Peyer's patch (tissue), 4 donors: Measurements from ENCODE around the gene SPIB. TPM values are rescaled to one million over a fixed set of nuclear protein-coding genes. Genes with fewer than 3 reads are reported as not detected.
"Not testable (repeated sequence)": the region's sequence is repeated elsewhere in the genome, so short reads cannot be mapped to it uniquely, and the experiment has no call there.

Source experiments
- DNase-seq, 3 donors: peaks; one replicate each; pipeline ENCODE4 v3.0.0-alpha.2; 2017 to 2019
- H3K27ac ChIP-seq, 4 donors: fragments of 200-600 bp; sonication (generic); one replicate each; pipeline ENCODE4 v1.5.1; 2016 to 2019
- H3K27me3 ChIP-seq, 2 donors: fragments of 200-600 bp; sonication (generic); one replicate each; pipeline ENCODE4 v1.5.1; 2019
- H3K36me3 ChIP-seq, 3 donors: fragments of 200-600 bp; sonication (generic); one replicate each; pipeline ENCODE4 v1.5.1; 2016 to 2019
- H3K4me1 ChIP-seq, 4 donors: fragments of 200-600 bp; sonication (generic); one replicate each; pipeline ENCODE4 v1.5.1; 2016 to 2019
- H3K4me3 ChIP-seq, 4 donors: fragments of 200-600 bp; sonication (generic); 1 replicate in 3 of 4; 2 replicates in 1 of 4; pipeline ENCODE4 v1.5.1; 2016 to 2019; ENCODE audit warnings: mild to moderate bottlenecking in 1 of 4
- H3K9me3 ChIP-seq, 4 donors: fragments of 200-600 bp; sonication (generic); one replicate each; pipeline ENCODE4 v1.5.1; 2016 to 2019; ENCODE audit warnings: mild to moderate bottlenecking in 1 of 4
- CTCF ChIP-seq, 6 experiments: fragments of 450-650 bp in 4 of 6; fragments of 200-600 bp in 2 of 6; sonication (generic) in 1 of 6; IDR thresholded peaks; one replicate each; pipeline ENCODE4 v1.5.1; 2017 to 2019; ENCODE audit warnings: antibody characterized with exemption in 6 of 6, mild to moderate bottlenecking in 3 of 6, moderate library complexity in 1 of 6
- POLR2A ChIP-seq, 2 donors: fragments of 450-650 bp; IDR thresholded peaks; one replicate each; pipeline ENCODE4 v1.5.1; 2017; ENCODE audit warnings: antibody characterized with exemption in 2 of 2, mild to moderate bottlenecking in 2 of 2, moderate library complexity in 2 of 2
- total RNA-seq, 4 donors: library from RNA; depleted of rRNA; stranded (reverse); fragments of >200 nt; gene quantifications; one replicate each; pipeline ENCODE4 v1.1.0, GENCODE V29; 2016

The SPIB gene
- total RNA-seq, 4 donors from 2014 or later, result 20.3 to 62.7 (median 24.4) TPM

- Histone ChIP-seq H3K27me3 (peaks cover 0 to 11% of the 10 kb centered on the region in 2 donors), H3K4me3 (no peak overlapping the region), H3K36me3 (no peaks in the 10 kb centered on the region), H3K4me1 (peaks cover 0 to 25% (median 17%) of the 10 kb centered on the region in 4 donors), H3K27ac (peak overlapping the region in 1 of 4 donors; percentile 81), H3K9me3 (no peaks in the 10 kb centered on the region)
- peak in 1 of 3 donors; percentile 33 for DNase-seq
- TF ChIP-seq POLR2A (IDR thresholded peaks at IDR 0.05) (no peak), CTCF (IDR thresholded peaks at IDR 0.05) (no peak)
Measured at GRCh38 chr19:50433201-50434180, 14.8 kb downstream of the SPIB start.

GRCh38 chr19:50434525-50434924, 15.8 kb downstream of the SPIB start:
- peak; percentile 39 to 86 (median 83) for DNase-seq
- H3K4me1 ChIP-seq, result peaks cover 0 to 25% (median 17%) of the 10 kb centered on the region in 4 donors

GRCh38 chr19:50435221-50435620, 16.5 kb downstream of the SPIB start:
- Histone ChIP-seq H3K4me3 (no peak overlapping the region), H3K36me3 (no peaks in the 10 kb centered on the region), H3K27ac (peak overlapping the region in 1 of 4 donors; percentile 15), H3K27me3 (peaks cover 0 to 11% of the 10 kb centered on the region in 2 donors), H3K4me1 (peaks cover 0 to 25% (median 17%) of the 10 kb centered on the region in 4 donors), H3K9me3 (no peaks in the 10 kb centered on the region)
- no peak for DNase-seq
- TF ChIP-seq POLR2A (IDR thresholded peaks at IDR 0.05) (no peak), CTCF (IDR thresholded peaks at IDR 0.05) (no peak)

More at GRCh38 chr19:50434525-50434924, 15.8 kb downstream of the SPIB start:
- no peak overlapping the region for H3K4me3 ChIP-seq
- H3K27ac ChIP-seq, result peak overlapping the region in 1 of 4 donors; percentile 15
- H3K36me3 ChIP-seq, result no peaks in the 10 kb centered on the region
- no peaks in the 10 kb centered on the region for H3K9me3 ChIP-seq
- H3K27me3 ChIP-seq, result peaks cover 0 to 11% of the 10 kb centered on the region in 2 donors
- TF ChIP-seq POLR2A (IDR thresholded peaks at IDR 0.05) (no peak), CTCF (IDR thresholded peaks at IDR 0.05) (no peak)

GRCh38 chr19:50435627-50436026, 16.9 kb downstream of the SPIB start:
- Histone ChIP-seq H3K36me3 (no peaks in the 10 kb centered on the region), H3K9me3 (no peaks in the 10 kb centered on the region), H3K4me1 (peaks cover 0 to 25% (median 16%) of the 10 kb centered on the region in 4 donors), H3K27me3 (peaks cover 0 to 11% of the 10 kb centered on the region in 2 donors), H3K27ac (no peak overlapping the region), H3K4me3 (no peak overlapping the region)
- TF ChIP-seq POLR2A (IDR thresholded peaks at IDR 0.05), result no peak
- TF ChIP-seq CTCF (IDR thresholded peaks at IDR 0.05), result no peak
- peak in 1 of 3 donors; percentile 24 for DNase-seq

GRCh38 chr19:50437862-50438449, 19.2 kb downstream of the SPIB start:
- DNase-seq, result no peak
- no peak overlapping the region for H3K4me3 ChIP-seq
- TF ChIP-seq CTCF (IDR thresholded peaks at IDR 0.05), result no peak
- no peak for TF ChIP-seq POLR2A (IDR thresholded peaks at IDR 0.05)
- H3K36me3 ChIP-seq, result no peaks in the 10 kb centered on the region
- H3K9me3 ChIP-seq, result no peaks in the 10 kb centered on the region
- no peak overlapping the region for H3K27ac ChIP-seq
- H3K4me1 ChIP-seq, result peaks cover 0 to 10% (median 0%) of the 10 kb centered on the region in 4 donors
- peaks cover 0 to 1% of the 10 kb centered on the region in 2 donors for H3K27me3 ChIP-seq

GRCh38 chr19:50439130-50439529, 20.4 kb downstream of the SPIB start:
- H3K4me3 ChIP-seq, H3K9me3 ChIP-seq, H3K4me1 ChIP-seq, H3K27ac ChIP-seq, H3K36me3 ChIP-seq, H3K27me3 ChIP-seq, DNase-seq: not testable (repeated sequence)
